ENCODE measurements around the gene FZD8. TPM values are rescaled to one million over a fixed set of nuclear protein-coding genes. Genes with fewer than 3 reads are reported as not detected.

The FZD8 gene
- total and polyA plus RNA-seq, 2 experiments from 2014 or later = 0.47 to 8.7 TPM

DNA sequence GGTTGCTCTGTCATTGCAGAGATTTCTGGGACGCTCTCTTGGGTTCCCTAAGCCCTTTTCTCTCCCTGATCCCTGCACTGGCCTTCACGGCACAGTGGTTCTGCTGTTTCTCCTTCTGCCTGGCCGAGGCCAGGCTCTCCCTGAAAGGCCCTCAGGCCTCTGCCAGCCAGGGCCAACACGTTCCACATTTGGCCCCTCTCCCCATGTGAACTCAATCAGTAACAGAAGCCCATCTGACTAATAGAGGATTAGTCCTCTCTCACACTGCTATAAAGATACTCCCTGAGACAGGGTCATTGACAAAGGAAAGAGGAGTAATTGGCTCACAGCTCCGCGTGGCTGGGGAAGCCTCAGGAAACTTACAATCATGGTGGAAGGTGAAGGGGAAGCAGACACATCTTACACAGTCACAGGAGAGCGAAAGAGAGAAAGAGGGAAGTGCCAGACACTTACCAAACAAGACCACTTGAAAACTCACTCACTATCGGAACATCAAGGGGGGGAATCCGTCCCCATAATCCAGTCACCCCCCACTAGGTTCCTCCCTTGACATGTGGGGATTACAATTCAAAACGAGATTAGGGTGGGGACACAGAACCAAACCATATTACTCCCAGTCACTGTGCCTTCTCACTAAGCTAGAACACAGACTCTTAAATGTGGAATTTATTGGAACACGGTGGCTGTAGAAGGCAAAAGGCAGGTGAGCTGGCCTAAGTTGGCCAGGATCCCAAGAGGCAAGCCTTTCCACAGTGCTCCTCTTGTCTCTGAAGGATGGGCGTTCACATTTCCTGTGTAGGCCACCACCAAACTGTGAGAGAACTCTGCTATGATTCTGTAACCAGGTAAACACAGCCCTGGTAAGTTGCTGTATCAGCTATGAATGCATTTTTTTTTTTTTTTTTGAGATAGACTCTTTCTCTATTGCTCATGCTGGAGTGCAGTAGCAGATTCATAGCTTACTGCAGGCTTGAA lies 8.8 kb downstream of the FZD8 start:
- Histone ChIP-seq H3K4me3 (no peak overlapping the region), H3K36me3 (ENCODE audit: insufficient read depth) (no peaks in the 10 kb centered on the region), H4K20me1 (replicated peaks; ENCODE audit: insufficient read depth) (no peaks in the 10 kb centered on the region), H3K27ac (ENCODE audit: low read depth) (no peak overlapping the region), H3K4me2 (no peak overlapping the region), H2AFZ (peak overlapping the region; percentile 60; the same call in 1 of the 2 replicates), H3K79me2 (replicated peaks; ENCODE audit: insufficient read depth) (no peaks in the 10 kb centered on the region), H3F3A (replicated peaks; ENCODE audit: low read depth) (0 out of 2 replicates have a peak, but pooled peaks cover 4% of the 10 kb centered on the region), H3K9me2 (ENCODE audit: insufficient read depth) (no peaks in the 10 kb centered on the region), H3K27me3 (ENCODE audit: insufficient read depth) (peaks cover 16% of the 10 kb centered on the region), H3K4me1 (ENCODE audit: insufficient read depth) (peaks cover 20% of the 10 kb centered on the region)
- H3K27me3 Mint-ChIP-seq (ENCODE audit: insufficient read depth, low read depth, poor library complexity) = no peaks in the 10 kb centered on the region
- no peak overlapping the region for H3K27ac Mint-ChIP-seq
- no peak overlapping the region for H3K4me3 Mint-ChIP-seq
- no peaks in the 10 kb centered on the region; the same call in 2 of the 3 replicates for H3K9me3 Mint-ChIP-seq
- H3K4me1 Mint-ChIP-seq = peaks cover 36% of the 10 kb centered on the region
- no peaks in the 10 kb centered on the region; the same call in 2 of the 3 replicates for H3K36me3 Mint-ChIP-seq (ENCODE audit: low read depth)
- TF ChIP-seq, protein P1, sequence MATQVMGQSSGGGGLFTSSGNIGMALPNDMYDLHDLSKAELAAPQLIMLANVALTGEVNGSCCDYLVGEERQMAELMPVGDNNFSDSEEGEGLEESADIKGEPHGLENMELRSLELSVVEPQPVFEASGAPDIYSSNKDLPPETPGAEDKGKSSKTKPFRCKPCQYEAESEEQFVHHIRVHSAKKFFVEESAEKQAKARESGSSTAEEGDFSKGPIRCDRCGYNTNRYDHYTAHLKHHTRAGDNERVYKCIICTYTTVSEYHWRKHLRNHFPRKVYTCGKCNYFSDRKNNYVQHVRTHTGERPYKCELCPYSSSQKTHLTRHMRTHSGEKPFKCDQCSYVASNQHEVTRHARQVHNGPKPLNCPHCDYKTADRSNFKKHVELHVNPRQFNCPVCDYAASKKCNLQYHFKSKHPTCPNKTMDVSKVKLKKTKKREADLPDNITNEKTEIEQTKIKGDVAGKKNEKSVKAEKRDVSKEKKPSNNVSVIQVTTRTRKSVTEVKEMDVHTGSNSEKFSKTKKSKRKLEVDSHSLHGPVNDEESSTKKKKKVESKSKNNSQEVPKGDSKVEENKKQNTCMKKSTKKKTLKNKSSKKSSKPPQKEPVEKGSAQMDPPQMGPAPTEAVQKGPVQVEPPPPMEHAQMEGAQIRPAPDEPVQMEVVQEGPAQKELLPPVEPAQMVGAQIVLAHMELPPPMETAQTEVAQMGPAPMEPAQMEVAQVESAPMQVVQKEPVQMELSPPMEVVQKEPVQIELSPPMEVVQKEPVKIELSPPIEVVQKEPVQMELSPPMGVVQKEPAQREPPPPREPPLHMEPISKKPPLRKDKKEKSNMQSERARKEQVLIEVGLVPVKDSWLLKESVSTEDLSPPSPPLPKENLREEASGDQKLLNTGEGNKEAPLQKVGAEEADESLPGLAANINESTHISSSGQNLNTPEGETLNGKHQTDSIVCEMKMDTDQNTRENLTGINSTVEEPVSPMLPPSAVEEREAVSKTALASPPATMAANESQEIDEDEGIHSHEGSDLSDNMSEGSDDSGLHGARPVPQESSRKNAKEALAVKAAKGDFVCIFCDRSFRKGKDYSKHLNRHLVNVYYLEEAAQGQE (IDR thresholded peaks at IDR 0.05; ENCODE audit: unreplicated experiment) = no peak
- TF ChIP-seq, protein P2, sequence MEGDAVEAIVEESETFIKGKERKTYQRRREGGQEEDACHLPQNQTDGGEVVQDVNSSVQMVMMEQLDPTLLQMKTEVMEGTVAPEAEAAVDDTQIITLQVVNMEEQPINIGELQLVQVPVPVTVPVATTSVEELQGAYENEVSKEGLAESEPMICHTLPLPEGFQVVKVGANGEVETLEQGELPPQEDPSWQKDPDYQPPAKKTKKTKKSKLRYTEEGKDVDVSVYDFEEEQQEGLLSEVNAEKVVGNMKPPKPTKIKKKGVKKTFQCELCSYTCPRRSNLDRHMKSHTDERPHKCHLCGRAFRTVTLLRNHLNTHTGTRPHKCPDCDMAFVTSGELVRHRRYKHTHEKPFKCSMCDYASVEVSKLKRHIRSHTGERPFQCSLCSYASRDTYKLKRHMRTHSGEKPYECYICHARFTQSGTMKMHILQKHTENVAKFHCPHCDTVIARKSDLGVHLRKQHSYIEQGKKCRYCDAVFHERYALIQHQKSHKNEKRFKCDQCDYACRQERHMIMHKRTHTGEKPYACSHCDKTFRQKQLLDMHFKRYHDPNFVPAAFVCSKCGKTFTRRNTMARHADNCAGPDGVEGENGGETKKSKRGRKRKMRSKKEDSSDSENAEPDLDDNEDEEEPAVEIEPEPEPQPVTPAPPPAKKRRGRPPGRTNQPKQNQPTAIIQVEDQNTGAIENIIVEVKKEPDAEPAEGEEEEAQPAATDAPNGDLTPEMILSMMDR (conservative IDR thresholded peaks at IDR 0.05; ENCODE audit: low read depth in 2 of 2) = no peak
- TF ChIP-seq, protein P3, sequence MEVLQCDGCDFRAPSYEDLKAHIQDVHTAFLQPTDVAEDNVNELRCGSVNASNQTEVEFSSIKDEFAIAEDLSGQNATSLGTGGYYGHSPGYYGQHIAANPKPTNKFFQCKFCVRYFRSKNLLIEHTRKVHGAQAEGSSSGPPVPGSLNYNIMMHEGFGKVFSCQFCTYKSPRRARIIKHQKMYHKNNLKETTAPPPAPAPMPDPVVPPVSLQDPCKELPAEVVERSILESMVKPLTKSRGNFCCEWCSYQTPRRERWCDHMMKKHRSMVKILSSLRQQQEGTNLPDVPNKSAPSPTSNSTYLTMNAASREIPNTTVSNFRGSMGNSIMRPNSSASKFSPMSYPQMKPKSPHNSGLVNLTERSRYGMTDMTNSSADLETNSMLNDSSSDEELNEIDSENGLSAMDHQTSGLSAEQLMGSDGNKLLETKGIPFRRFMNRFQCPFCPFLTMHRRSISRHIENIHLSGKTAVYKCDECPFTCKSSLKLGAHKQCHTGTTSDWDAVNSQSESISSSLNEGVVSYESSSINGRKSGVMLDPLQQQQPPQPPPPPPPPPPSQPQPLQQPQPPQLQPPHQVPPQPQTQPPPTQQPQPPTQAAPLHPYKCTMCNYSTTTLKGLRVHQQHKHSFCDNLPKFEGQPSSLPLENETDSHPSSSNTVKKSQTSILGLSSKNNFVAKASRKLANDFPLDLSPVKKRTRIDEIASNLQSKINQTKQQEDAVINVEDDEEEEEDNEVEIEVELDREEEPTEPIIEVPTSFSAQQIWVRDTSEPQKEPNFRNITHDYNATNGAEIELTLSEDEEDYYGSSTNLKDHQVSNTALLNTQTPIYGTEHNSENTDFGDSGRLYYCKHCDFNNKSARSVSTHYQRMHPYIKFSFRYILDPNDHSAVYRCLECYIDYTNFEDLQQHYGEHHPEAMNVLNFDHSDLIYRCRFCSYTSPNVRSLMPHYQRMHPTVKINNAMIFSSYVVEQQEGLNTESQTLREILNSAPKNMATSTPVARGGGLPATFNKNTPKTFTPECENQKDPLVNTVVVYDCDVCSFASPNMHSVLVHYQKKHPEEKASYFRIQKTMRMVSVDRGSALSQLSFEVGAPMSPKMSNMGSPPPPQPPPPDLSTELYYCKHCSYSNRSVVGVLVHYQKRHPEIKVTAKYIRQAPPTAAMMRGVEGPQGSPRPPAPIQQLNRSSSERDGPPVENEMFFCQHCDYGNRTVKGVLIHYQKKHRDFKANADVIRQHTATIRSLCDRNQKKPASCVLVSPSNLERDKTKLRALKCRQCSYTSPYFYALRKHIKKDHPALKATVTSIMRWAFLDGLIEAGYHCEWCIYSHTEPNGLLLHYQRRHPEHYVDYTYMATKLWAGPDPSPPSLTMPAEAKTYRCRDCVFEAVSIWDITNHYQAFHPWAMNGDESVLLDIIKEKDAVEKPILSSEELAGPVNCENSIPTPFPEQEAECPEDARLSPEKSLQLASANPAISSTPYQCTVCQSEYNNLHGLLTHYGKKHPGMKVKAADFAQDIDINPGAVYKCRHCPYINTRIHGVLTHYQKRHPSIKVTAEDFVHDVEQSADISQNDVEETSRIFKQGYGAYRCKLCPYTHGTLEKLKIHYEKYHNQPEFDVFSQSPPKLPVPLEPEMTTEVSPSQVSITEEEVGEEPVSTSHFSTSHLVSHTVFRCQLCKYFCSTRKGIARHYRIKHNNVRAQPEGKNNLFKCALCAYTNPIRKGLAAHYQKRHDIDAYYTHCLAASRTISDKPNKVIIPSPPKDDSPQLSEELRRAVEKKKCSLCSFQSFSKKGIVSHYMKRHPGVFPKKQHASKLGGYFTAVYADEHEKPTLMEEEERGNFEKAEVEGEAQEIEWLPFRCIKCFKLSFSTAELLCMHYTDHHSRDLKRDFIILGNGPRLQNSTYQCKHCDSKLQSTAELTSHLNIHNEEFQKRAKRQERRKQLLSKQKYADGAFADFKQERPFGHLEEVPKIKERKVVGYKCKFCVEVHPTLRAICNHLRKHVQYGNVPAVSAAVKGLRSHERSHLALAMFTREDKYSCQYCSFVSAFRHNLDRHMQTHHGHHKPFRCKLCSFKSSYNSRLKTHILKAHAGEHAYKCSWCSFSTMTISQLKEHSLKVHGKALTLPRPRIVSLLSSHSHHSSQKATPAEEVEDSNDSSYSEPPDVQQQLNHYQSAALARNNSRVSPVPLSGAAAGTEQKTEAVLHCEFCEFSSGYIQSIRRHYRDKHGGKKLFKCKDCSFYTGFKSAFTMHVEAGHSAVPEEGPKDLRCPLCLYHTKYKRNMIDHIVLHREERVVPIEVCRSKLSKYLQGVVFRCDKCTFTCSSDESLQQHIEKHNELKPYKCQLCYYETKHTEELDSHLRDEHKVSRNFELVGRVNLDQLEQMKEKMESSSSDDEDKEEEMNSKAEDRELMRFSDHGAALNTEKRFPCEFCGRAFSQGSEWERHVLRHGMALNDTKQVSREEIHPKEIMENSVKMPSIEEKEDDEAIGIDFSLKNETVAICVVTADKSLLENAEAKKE (CRISPR knock-in tag; IDR thresholded peaks at IDR 0.05) = no peak
- no peak for TF ChIP-seq EZH2 (IDR thresholded peaks at IDR 0.05; ENCODE audit: low read depth, unreplicated experiment)
- no peak for TF ChIP-seq EZH2phosphoT487 (IDR thresholded peaks at IDR 0.05; ENCODE audit: unreplicated experiment)
- no peak for TF ChIP-seq JUNB (IDR thresholded peaks at IDR 0.05; ENCODE audit: unreplicated experiment)
- DNase-seq (ENCODE audit: low spot score) (no peak), ATAC-seq (no peak)

Data from GM23338 (cell line).